Calu3 (cell line): ENCODE results near the gene TMEM39A. TPM values are rescaled to one million over a fixed set of nuclear protein-coding genes. Genes with fewer than 3 reads are reported as not detected.

Experiments
- BruUV-seq: library from RNA; stranded (reverse); fragments of 400-500 nt; replicated peaks from 2 replicates; lab custom pipeline; 2021; lab: Mats Ljungman, UMichigan
- CTCF ChIA-PET: fragments of 300-600 bp; sonication (Branson Sonifier 250); formaldehyde crosslinking; loops from one replicate; lab custom pipeline; 2022; ENCODE audit warnings: antibody characterized with exemption; lab: Charles Lee
- DNase-seq: peaks from one replicate; pipeline ENCODE4 v3.0.0; 2022
- H3K27ac Mint-ChIP-seq: one replicate; pipeline ENCODE4 v1.8.0; 2022; ENCODE audit warnings: mixed read lengths; ENCODE audit not compliant: unreplicated experiment
- H3K27me3 Mint-ChIP-seq: one replicate; pipeline ENCODE4 v1.8.0; 2022; ENCODE audit warnings: mixed read lengths; ENCODE audit not compliant: unreplicated experiment
- H3K36me3 Mint-ChIP-seq: one replicate; pipeline ENCODE4 v1.8.0; 2022; ENCODE audit warnings: mild to moderate bottlenecking, moderate library complexity, mixed read lengths; ENCODE audit not compliant: insufficient read depth, unreplicated experiment
- H3K4me1 Mint-ChIP-seq: one replicate; pipeline ENCODE4 v1.8.0; 2022; ENCODE audit warnings: mild to moderate bottlenecking, low read depth, mixed read lengths; ENCODE audit not compliant: unreplicated experiment
- H3K4me3 Mint-ChIP-seq: one replicate; pipeline ENCODE4 v1.8.0; 2022; ENCODE audit warnings: mild to moderate bottlenecking, low read depth, moderate library complexity, mixed read lengths; ENCODE audit not compliant: unreplicated experiment
- H3K9me3 Mint-ChIP-seq: one replicate; pipeline ENCODE4 v1.8.0; 2022; ENCODE audit warnings: low read depth, mixed read lengths; ENCODE audit not compliant: unreplicated experiment
- intact Hi-C: fragments of 100-400 bp; cut with micrococcal nuclease; formaldehyde crosslinking; loops from one replicate; pipeline ENCODE4 v1.10.0; 2022; ENCODE audit not compliant: unreplicated experiment
- total RNA-seq: library from RNA; stranded (reverse); gene quantifications from 2 replicates; pipeline ENCODE4 v1.2.3, GENCODE V29; 2022
- TF ChIP-seq, protein P1 (sequence below): fragments of 200-600 bp; IDR thresholded peaks from one replicate; pipeline ENCODE4 v1.8.0; 2022; ENCODE audit warnings: antibody characterized with exemption; ENCODE audit not compliant: unreplicated experiment

Gene TMEM39A
- total RNA-seq, 1 experiment from 2014 or later: 54.3 TPM

- CTCF ChIA-PET: no interaction called here
- TF ChIP-seq, protein P1, sequence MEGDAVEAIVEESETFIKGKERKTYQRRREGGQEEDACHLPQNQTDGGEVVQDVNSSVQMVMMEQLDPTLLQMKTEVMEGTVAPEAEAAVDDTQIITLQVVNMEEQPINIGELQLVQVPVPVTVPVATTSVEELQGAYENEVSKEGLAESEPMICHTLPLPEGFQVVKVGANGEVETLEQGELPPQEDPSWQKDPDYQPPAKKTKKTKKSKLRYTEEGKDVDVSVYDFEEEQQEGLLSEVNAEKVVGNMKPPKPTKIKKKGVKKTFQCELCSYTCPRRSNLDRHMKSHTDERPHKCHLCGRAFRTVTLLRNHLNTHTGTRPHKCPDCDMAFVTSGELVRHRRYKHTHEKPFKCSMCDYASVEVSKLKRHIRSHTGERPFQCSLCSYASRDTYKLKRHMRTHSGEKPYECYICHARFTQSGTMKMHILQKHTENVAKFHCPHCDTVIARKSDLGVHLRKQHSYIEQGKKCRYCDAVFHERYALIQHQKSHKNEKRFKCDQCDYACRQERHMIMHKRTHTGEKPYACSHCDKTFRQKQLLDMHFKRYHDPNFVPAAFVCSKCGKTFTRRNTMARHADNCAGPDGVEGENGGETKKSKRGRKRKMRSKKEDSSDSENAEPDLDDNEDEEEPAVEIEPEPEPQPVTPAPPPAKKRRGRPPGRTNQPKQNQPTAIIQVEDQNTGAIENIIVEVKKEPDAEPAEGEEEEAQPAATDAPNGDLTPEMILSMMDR: no peak
- DNase-seq: no peak
- H3K27me3 Mint-ChIP-seq: no peaks in the 10 kb centered on the region
- no peaks in the 10 kb centered on the region for H3K9me3 Mint-ChIP-seq
- no peak overlapping the region for H3K27ac Mint-ChIP-seq
- no peaks in the 10 kb centered on the region for H3K4me1 Mint-ChIP-seq
- H3K4me3 Mint-ChIP-seq: no peak overlapping the region
- BruUV-seq: no TSS peak
- intact Hi-C loops: no loop called here
- H3K36me3 Mint-ChIP-seq: peaks cover 8% of the 10 kb centered on the region
Observed at GRCh38 chr3:119506631-119507030, 43.2 kb upstream of the TMEM39A start.

DNA sequence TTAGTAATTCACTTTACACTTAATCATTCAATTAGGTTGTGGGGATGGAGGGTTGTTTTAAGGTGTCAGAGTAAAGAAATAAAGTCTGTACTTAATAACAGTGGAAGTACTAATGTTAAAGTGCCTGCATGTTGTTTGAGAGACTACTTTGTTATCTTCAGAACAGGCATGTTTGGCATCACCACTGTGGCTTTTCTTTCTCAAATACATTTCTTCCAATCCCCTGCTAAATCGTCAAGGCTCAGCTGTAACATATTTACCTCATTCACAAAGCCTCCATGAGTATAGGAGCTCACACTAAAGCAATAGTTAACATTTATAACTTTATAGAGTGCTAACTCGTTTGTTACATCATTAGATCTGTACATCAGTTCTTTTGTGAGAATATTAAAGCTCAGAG is 37.5 kb upstream of the TMEM39A start:
- H3K4me1 Mint-ChIP-seq: peaks cover 10% of the 10 kb centered on the region
- H3K36me3 Mint-ChIP-seq: peaks cover 24% of the 10 kb centered on the region
- CTCF ChIA-PET: no interaction called here
- no peak overlapping the region for H3K27ac Mint-ChIP-seq
- no TSS peak for BruUV-seq
- no peak for DNase-seq
- TF ChIP-seq, protein P1: no peak
- H3K27me3 Mint-ChIP-seq: no peaks in the 10 kb centered on the region
- H3K9me3 Mint-ChIP-seq: no peaks in the 10 kb centered on the region
- peak overlapping the region; percentile 25 for H3K4me3 Mint-ChIP-seq
- intact Hi-C loops: no loop called here

GRCh38 chr3:119500265-119500664 is 36.9 kb upstream of the TMEM39A start:
- BruUV-seq: no TSS peak
- intact Hi-C loops: no loop called here
- DNase-seq: no peak
- Mint-ChIP-seq H3K4me3 (peak overlapping the region; percentile 25), H3K9me3 (no peaks in the 10 kb centered on the region), H3K36me3 (peaks cover 24% of the 10 kb centered on the region), H3K27ac (no peak overlapping the region), H3K4me1 (peaks cover 10% of the 10 kb centered on the region), H3K27me3 (no peaks in the 10 kb centered on the region)
- TF ChIP-seq, protein P1: no peak
- CTCF ChIA-PET: interaction anchor here (0.7 kb wide), 1 partner anchor 202 kb away, joined by 3 read pairs; no protein-coding TSS in a partner anchor

DNA sequence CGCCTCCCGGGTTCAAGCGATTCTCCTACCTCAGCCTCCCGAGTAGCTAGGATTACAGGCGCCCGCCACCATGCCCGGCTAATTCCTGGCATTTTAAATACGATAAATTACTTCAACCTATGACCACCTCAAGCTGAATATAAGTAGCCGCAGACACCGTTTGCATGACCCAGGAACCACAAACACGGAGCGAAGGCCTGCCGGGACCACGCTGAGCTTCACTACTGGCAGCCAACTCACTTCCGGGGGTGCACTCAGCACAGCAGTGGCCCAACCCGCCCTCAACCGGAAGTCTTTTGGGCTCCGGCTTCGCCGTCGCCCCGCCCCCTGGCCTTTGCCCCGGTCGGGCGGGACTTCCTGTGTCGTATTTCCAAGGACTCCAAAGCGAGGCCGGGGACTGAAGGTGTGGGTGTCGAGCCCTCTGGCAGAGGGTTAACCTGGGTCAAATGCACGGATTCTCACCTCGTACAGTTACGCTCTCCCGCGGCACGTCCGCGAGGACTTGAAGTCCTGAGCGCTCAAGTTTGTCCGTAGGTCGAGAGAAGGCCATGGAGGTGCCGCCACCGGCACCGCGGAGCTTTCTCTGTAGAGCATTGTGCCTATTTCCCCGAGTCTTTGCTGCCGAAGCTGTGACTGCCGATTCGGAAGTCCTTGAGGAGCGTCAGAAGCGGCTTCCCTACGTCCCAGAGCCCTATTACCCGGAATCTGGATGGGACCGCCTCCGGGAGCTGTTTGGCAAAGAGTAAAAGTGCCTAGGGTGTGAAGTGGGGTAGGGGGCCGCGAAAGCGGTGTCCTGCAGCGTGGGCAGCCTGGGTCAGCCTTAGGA is 35.0 kb upstream of the TMEM39A start, which contains the start of gene TIMMDC1:
Gene TIMMDC1 (plus strand): TSS at position 362 of the 826 bp plus-strand sequence. CDS start 187 bp downstream, at position 549.
- intact Hi-C loops: no loop called here

More for the DNA sequence above, 35.0 kb upstream of the TMEM39A start, which contains the start of gene TIMMDC1:
- Mint-ChIP-seq H3K27ac (peak within 1 kb of the TSS; percentile 86), H3K36me3 (peaks cover 24% of the 10 kb centered on the region), H3K9me3 (no peaks in the 10 kb centered on the region), H3K4me1 (peaks cover 10% of the 10 kb centered on the region), H3K27me3 (no peaks in the 10 kb centered on the region), H3K4me3 (peak within 1 kb of the TSS; percentile 92)
- DNase-seq: peak; percentile 97
- CTCF ChIA-PET: interaction anchor here (0.5 to 1.4 kb wide), 9 partner anchors 14 to 224 kb away, joined by 3 to 6 read pairs (median 3); partner anchors contain the start of gene TMEM39A
- TF ChIP-seq, protein P1: no peak
- BruUV-seq: TSS peak; percentile 63
